ENCODE measurements around the gene PRPF18.

PRPF18 gene

DNA sequence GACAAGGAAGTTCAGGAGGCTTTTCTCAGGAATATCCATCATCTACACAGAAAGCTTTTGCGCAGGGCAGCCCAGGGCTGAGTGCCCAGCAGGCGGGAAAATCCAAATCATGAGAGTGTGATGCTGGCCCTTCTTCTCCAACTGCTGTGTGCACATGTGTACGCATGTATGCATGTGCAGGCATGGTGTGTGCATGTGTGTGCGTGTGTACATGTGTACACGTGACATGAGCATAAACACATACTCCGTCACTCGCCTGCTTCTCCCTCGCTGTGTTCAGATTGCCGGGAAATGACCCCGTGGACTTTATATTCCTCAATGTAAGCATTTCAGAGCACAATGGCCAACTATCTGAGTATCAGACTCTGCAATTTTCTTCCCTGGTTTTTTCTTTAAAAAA, 85.1 kb downstream of the PRPF18 start:
- DNase-seq: no peak

DNA sequence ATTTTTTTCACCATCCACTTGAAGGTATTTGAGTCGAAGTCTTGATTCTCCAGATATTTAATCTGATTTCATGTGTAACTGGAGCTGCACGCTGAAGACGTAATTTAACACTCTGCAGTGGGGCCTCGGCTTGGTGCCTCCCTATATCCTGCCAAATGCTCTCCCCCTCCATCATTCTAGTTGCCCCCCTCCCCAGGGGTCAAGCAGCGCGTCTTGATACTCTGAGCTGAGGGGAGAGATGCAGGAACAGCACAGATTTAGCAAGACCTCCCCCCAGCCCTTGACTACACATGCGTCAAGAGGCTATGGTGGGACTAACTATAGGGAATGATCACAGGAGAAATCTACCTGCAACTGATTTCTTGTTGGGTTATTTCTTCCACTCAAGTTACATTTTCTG, 85.8 kb downstream of the PRPF18 start:
- no peak for DNase-seq

GRCh38 chr10:13673156-13673555, 86.4 kb downstream of the PRPF18 start:
- no peak for DNase-seq

GRCh38 chr10:13674645-13675588, 88.2 kb downstream of the PRPF18 start:
- DNase-seq: no peak

DNA sequence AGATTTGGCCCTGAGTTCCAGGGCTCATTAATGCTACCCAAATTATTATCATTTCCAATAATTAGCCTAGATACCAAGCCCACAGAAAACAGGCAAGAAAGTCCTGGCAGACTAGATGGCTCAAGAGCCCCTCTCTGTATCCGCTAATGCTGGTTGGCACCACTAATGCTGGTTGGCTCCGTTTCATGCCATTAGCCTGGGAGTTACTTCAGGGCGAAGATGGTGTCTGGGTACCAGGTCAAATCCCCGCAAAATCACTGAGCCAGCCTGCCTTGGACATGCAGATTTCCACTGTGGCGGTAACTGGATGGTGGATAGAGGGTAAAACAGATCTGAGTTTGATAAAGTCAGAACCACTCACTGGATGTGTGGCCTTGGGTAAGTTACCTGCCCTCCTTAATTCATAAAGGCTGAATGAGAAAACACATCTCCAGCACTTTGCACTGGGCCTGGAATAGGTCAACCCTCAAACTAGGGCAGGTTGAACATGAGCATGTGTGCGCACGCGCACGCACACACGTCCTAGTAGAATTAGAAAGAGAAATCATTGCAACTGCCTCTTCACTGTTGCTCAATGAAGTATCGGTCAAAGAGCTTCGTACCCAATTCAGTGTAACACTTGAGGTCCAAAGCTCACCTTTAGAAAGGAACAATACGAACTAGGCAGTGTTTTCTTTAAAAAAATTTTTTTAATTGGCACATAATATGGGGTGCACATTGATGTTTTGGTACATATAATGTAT, 91.5 kb downstream of the PRPF18 start:
- DNase-seq: no peak

All from kidney glomerular epithelial cell (primary cell).